ENCODE measurements around the gene SFTPA1. TPM values are rescaled to one million over a fixed set of nuclear protein-coding genes. Genes with fewer than 3 reads are reported as not detected.

Gene SFTPA1
- total and polyA plus RNA-seq, 9 of the 15 experiments (the other 6 are each of a cell fraction or from before 2014, with no cell fraction given), result 0.04 to 3.5 (median 0.08) TPM; not detected in 5

DNA sequence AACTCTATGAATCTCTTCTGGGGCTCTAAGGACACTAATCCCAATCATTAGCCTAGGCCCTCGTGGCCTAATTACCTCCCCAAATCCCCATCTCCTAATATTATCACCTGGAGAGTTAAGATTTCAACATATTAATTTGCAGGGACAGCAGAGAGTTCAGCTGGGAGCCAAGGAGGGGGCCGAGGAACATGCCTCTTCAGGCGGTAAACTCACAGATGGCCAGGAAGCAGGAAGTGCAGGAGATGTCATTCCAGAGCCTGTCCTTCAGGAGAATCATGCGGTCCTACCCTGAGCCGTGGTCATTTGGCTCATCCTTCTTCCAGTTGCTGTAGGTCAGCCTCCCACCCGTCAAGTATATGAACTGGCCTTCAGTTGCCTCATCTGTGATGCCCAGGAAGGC, 28.6 kb upstream of the SFTPA1 start:
- H3K4me1 ChIP-seq (replicated peaks in 1 of 2; ENCODE audit: control insufficient read depth in 2 of 2, insufficient read depth in 2 of 2, low read length in 2 of 2), result no peaks in the 10 kb centered on the region
- WGBS (ENCODE audit: insufficient coverage, low coverage, missing lambda C conversion rate), result under 1% methylated on average over 6 of the region's 6 CpGs
- intact Hi-C loops (cut with micrococcal nuclease), result no loop called here
- peaks cover 0 to 22% of the 10 kb centered on the region in 2 experiments; a peak in 3 of 5 replicates for H3K27me3 ChIP-seq (ENCODE audit: control insufficient read depth in 2 of 2, insufficient read depth in 2 of 2, low read length in 2 of 2)
- H3K36me3 ChIP-seq (ENCODE audit: control insufficient read depth, insufficient read depth, low read length), result no peaks in the 10 kb centered on the region
- no TSS peak for BruUV-seq (replicated peaks)
- ChIA-PET POLR2A (no interaction called here), CTCF (ENCODE audit: low intra/inter-chr PET ratio) (no interaction called here)
- H3K4me3 ChIP-seq, result no peak overlapping the region
- no peak overlapping the region for H3K27ac ChIP-seq (ENCODE audit: extremely low read depth, low read depth, low read length)
- no peaks in the 10 kb centered on the region for H4K20me1 ChIP-seq (replicated peaks; ENCODE audit: control insufficient read depth, insufficient read depth, low read length)
- no peaks in the 10 kb centered on the region for H3K9me3 ChIP-seq (replicated peaks; ENCODE audit: control insufficient read depth, insufficient read depth, low read depth, low read length)
- no peak for ATAC-seq
- H3K9me1 ChIP-seq (ENCODE audit: control insufficient read depth, insufficient read depth, low read length), result no peaks in the 10 kb centered on the region
- no peak overlapping the region for H3K4me2 ChIP-seq (ENCODE audit: insufficient read depth, low read length)
- in situ Hi-C loops (cut with MboI), result no loop called here
- H3K9ac ChIP-seq (ENCODE audit: insufficient read depth in 1 of 2, low read depth in 2 of 2, low read length in 2 of 2), result no peak overlapping the region
- no peak overlapping the region for H2AFZ ChIP-seq (ENCODE audit: low read depth, low read length)
- no peak for DNase-seq (ENCODE audit: extremely low read depth in 1 of 4, low spot score in 3 of 4)
- H3K79me2 ChIP-seq (ENCODE audit: control insufficient read depth, insufficient read depth, low read length), result no peaks in the 10 kb centered on the region
- TF ChIP-seq PHB2 (IDR thresholded peaks at IDR 0.05; ENCODE audit: low read depth), result no peak
- TF ChIP-seq HDAC8 (tag; IDR thresholded peaks at IDR 0.05), result no peak
- TF ChIP-seq RAD51 (IDR thresholded peaks at IDR 0.05; ENCODE audit: borderline replicate concordance, low read depth), result no peak
- no peak for TF ChIP-seq ZNF239 (CRISPR knock-in tag; IDR thresholded peaks at IDR 0.05)
- no peak for TF ChIP-seq MTA1 (IDR thresholded peaks at IDR 0.05; ENCODE audit: borderline replicate concordance)
- no peak for TF ChIP-seq ZC3H8 (IDR thresholded peaks at IDR 0.05)
- no peak for TF ChIP-seq ZNF274 (IDR thresholded peaks at IDR 0.05; ENCODE audit: borderline replicate concordance, low read depth, low read length)
- no peak for TF ChIP-seq SRF (CRISPR knock-in tag; IDR thresholded peaks at IDR 0.05)
- TF ChIP-seq, protein P1, sequence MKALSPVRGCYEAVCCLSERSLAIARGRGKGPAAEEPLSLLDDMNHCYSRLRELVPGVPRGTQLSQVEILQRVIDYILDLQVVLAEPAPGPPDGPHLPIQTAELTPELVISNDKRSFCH (CRISPR knock-in tag; IDR thresholded peaks at IDR 0.05), result no peak
- TF ChIP-seq, protein P1 (tag; IDR thresholded peaks at IDR 0.05), result no peak
- TF ChIP-seq RBM39 (optimal IDR thresholded peaks at IDR 0.05; ENCODE audit: low read depth, low read length), result no peak
- TF ChIP-seq PCBP1 (IDR thresholded peaks at IDR 0.05; ENCODE audit: low read depth, low read length, poor library complexity, severe bottlenecking), result no peak
- TF ChIP-seq ARID2 (IDR thresholded peaks at IDR 0.05), result no peak
- TF ChIP-seq, protein P2, sequence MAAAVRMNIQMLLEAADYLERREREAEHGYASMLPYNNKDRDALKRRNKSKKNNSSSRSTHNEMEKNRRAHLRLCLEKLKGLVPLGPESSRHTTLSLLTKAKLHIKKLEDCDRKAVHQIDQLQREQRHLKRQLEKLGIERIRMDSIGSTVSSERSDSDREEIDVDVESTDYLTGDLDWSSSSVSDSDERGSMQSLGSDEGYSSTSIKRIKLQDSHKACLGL (CRISPR knock-in tag; IDR thresholded peaks at IDR 0.05; ENCODE audit: borderline replicate concordance, poor library complexity, severe bottlenecking), result no peak
- no peak for TF ChIP-seq POLR2G (IDR thresholded peaks at IDR 0.05; ENCODE audit: low read depth, low read length)
- TF ChIP-seq, protein P3, sequence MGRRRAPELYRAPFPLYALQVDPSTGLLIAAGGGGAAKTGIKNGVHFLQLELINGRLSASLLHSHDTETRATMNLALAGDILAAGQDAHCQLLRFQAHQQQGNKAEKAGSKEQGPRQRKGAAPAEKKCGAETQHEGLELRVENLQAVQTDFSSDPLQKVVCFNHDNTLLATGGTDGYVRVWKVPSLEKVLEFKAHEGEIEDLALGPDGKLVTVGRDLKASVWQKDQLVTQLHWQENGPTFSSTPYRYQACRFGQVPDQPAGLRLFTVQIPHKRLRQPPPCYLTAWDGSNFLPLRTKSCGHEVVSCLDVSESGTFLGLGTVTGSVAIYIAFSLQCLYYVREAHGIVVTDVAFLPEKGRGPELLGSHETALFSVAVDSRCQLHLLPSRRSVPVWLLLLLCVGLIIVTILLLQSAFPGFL (CRISPR knock-in tag; IDR thresholded peaks at IDR 0.05), result no peak
- no peak for TF ChIP-seq FOS (IDR thresholded peaks at IDR 0.05; ENCODE audit: extremely low read depth, insufficient read length)
- no peak for TF ChIP-seq L3MBTL2 (IDR thresholded peaks at IDR 0.05)
- TF ChIP-seq, protein P4, sequence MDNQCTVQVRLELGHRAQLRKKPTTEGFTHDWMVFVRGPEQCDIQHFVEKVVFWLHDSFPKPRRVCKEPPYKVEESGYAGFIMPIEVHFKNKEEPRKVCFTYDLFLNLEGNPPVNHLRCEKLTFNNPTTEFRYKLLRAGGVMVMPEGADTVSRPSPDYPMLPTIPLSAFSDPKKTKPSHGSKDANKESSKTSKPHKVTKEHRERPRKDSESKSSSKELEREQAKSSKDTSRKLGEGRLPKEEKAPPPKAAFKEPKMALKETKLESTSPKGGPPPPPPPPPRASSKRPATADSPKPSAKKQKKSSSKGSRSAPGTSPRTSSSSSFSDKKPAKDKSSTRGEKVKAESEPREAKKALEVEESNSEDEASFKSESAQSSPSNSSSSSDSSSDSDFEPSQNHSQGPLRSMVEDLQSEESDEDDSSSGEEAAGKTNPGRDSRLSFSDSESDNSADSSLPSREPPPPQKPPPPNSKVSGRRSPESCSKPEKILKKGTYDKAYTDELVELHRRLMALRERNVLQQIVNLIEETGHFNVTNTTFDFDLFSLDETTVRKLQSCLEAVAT (IDR thresholded peaks at IDR 0.05), result no peak
- TF ChIP-seq ZNF232 (CRISPR knock-in tag; IDR thresholded peaks at IDR 0.05), result no peak
- TF ChIP-seq HNRNPL (IDR thresholded peaks at IDR 0.05; ENCODE audit: low read depth, low read length), result no peak
- no peak for FAIRE-seq

All from K562 (cell line).